ENCODE data around the gene TTBK1.

DNA sequence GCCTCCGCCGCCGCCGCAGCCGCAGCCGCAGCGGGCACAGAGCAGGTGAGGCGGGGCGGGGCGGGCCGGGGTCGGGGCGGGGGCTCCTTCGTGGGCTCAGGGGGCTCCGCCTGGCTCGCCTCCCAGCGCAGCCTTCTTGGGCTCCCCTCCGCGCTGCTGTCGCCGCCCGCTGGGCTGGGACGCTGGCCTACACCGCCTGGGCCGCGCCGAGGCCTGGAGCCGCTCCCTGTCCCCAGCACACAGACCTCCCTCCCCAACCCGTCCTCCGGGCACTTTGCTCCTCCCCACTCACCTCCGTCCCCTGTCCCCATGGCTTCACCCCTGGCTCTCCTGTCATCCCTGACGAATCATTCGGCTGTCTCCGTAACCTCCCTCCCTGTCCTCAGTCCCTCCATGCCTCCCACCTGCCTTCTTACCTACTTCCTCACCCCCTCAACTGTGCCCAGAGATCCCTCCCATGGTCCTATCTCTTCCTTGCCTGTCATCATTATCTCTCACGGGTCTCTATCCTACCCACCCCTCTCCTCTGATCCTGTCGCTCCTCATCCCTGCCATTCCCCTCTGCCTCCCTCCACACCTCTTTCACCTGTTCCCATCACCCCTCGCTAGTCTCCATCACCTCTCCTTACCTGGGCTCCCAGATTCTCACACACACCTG is 512 bp downstream of the TTBK1 start:
- TF ChIP-seq, protein P1, sequence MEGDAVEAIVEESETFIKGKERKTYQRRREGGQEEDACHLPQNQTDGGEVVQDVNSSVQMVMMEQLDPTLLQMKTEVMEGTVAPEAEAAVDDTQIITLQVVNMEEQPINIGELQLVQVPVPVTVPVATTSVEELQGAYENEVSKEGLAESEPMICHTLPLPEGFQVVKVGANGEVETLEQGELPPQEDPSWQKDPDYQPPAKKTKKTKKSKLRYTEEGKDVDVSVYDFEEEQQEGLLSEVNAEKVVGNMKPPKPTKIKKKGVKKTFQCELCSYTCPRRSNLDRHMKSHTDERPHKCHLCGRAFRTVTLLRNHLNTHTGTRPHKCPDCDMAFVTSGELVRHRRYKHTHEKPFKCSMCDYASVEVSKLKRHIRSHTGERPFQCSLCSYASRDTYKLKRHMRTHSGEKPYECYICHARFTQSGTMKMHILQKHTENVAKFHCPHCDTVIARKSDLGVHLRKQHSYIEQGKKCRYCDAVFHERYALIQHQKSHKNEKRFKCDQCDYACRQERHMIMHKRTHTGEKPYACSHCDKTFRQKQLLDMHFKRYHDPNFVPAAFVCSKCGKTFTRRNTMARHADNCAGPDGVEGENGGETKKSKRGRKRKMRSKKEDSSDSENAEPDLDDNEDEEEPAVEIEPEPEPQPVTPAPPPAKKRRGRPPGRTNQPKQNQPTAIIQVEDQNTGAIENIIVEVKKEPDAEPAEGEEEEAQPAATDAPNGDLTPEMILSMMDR (IDR thresholded peaks at IDR 0.05; ENCODE audit: insufficient read depth, low read length), result no peak
- TF ChIP-seq POLR2AphosphoS5 (IDR thresholded peaks at IDR 0.05; ENCODE audit: low read depth), result no peak
- no peak for TF ChIP-seq GABPA (IDR thresholded peaks at IDR 0.05; ENCODE audit: low read depth)
- TF ChIP-seq, protein P2, sequence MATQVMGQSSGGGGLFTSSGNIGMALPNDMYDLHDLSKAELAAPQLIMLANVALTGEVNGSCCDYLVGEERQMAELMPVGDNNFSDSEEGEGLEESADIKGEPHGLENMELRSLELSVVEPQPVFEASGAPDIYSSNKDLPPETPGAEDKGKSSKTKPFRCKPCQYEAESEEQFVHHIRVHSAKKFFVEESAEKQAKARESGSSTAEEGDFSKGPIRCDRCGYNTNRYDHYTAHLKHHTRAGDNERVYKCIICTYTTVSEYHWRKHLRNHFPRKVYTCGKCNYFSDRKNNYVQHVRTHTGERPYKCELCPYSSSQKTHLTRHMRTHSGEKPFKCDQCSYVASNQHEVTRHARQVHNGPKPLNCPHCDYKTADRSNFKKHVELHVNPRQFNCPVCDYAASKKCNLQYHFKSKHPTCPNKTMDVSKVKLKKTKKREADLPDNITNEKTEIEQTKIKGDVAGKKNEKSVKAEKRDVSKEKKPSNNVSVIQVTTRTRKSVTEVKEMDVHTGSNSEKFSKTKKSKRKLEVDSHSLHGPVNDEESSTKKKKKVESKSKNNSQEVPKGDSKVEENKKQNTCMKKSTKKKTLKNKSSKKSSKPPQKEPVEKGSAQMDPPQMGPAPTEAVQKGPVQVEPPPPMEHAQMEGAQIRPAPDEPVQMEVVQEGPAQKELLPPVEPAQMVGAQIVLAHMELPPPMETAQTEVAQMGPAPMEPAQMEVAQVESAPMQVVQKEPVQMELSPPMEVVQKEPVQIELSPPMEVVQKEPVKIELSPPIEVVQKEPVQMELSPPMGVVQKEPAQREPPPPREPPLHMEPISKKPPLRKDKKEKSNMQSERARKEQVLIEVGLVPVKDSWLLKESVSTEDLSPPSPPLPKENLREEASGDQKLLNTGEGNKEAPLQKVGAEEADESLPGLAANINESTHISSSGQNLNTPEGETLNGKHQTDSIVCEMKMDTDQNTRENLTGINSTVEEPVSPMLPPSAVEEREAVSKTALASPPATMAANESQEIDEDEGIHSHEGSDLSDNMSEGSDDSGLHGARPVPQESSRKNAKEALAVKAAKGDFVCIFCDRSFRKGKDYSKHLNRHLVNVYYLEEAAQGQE (IDR thresholded peaks at IDR 0.05; ENCODE audit: insufficient replicate concordance, low read depth), result no peak
